ENCODE measurements around the gene PRB3.

PRB3 gene

GRCh38 chr12:11227373-11227772, 42.1 kb downstream of the PRB3 start:
- no peak overlapping the region for H3K4me3 ChIP-seq (ENCODE audit: extremely low read depth, insufficient read depth, low read length, poor library complexity, severe bottlenecking)
- H3K4me1 ChIP-seq (ENCODE audit: control insufficient read depth, insufficient read depth, low read length, poor library complexity, severe bottlenecking) = no peaks in the 10 kb centered on the region
- WGBS, 2 experiments (ENCODE audit: insufficient coverage in 2 of 2) = 85 to 87% methylated on average over 3 to 4 of the region's 4 CpGs
- H3K9me3 ChIP-seq (ENCODE audit: control insufficient read depth, low read length) = no peaks in the 10 kb centered on the region
- H3K27ac ChIP-seq (ENCODE audit: low read depth, low read length, severe bottlenecking) = no peak overlapping the region
- H3K36me3 ChIP-seq (ENCODE audit: control insufficient read depth, insufficient read depth, low read length) = no peaks in the 10 kb centered on the region
